Uterus (tissue), 2 donors: ENCODE results near the gene GTF3C2.

Experiments used
- POLR2A ChIP-seq, 2 donors: fragments of 450-650 bp; IDR thresholded peaks; one replicate each; pipeline ENCODE4 v1.6.1; 2016; ENCODE audit warnings: antibody characterized with exemption in 2 of 2, mild to moderate bottlenecking in 1 of 2, moderate library complexity in 1 of 2
- TF ChIP-seq, protein P1 (sequence below), 4 experiments: fragments of 200-600 bp in 2 of 4; fragments of 450-650 bp in 2 of 4; sonication (generic) in 2 of 4; IDR thresholded peaks; one replicate each; pipeline ENCODE4 v1.5.1; 2016 to 2019; ENCODE audit warnings: antibody characterized with exemption in 4 of 4, mild to moderate bottlenecking in 2 of 4, moderate library complexity in 1 of 4

DNA sequence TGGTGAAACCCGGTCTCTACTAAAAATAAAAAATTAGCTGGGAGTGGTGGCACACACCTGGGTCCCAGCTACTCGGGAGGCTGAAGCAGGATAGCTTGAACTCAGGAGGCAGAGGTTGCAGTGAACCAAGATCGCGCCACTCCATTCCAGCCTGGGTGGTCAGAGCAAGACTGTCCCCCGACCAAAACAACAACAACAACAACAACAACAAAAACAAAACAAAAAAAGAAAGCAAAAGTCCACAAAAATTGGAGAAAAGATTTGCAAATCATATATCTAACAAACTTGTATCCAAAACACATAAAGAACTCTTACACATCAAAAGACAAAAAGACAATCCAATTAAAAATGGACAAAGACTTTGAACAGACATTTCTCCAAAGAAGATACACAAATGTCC is 42.4 kb upstream of the GTF3C2 start:
- TF ChIP-seq, protein P1, sequence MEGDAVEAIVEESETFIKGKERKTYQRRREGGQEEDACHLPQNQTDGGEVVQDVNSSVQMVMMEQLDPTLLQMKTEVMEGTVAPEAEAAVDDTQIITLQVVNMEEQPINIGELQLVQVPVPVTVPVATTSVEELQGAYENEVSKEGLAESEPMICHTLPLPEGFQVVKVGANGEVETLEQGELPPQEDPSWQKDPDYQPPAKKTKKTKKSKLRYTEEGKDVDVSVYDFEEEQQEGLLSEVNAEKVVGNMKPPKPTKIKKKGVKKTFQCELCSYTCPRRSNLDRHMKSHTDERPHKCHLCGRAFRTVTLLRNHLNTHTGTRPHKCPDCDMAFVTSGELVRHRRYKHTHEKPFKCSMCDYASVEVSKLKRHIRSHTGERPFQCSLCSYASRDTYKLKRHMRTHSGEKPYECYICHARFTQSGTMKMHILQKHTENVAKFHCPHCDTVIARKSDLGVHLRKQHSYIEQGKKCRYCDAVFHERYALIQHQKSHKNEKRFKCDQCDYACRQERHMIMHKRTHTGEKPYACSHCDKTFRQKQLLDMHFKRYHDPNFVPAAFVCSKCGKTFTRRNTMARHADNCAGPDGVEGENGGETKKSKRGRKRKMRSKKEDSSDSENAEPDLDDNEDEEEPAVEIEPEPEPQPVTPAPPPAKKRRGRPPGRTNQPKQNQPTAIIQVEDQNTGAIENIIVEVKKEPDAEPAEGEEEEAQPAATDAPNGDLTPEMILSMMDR (IDR thresholded peaks at IDR 0.05): no peak
- TF ChIP-seq POLR2A (IDR thresholded peaks at IDR 0.05): no peak
